PC-9 (cell line): ENCODE data around the gene GAK. TPM values are rescaled to one million over a fixed set of nuclear protein-coding genes. Genes with fewer than 3 reads are reported as not detected.

ENCODE experiments used
- BruUV-seq: library from RNA; stranded (reverse); fragments of 400-500 nt; replicated peaks from 2 replicates; lab custom pipeline; 2021; lab: Mats Ljungman, UMichigan
- CTCF ChIA-PET: fragments of 300-600 bp; sonication (Branson Sonifier 250); formaldehyde crosslinking; loops from one replicate; lab custom pipeline; 2022; ENCODE audit warnings: antibody characterized with exemption; lab: Charles Lee
- POLR2A ChIA-PET: fragments of 300-600 bp; sonication (Branson Sonifier 250); formaldehyde crosslinking; loops from one replicate; lab custom pipeline; 2022; ENCODE audit warnings: antibody characterized with exemption; ENCODE audit not compliant: unreplicated experiment; lab: Charles Lee
- DNase-seq, 2 experiments: peaks; one replicate each; pipeline versions ENCODE4 v3.0.0 to v3.0.0-alpha.2; 2015 to 2022; ENCODE audit warnings: mixed read lengths in 1 of 2
- H2AFZ ChIP-seq: fragments of 200-600 bp; sonication (generic); 2 replicates; pipeline ENCODE4 v1.8.1; 2017; ENCODE audit warnings: antibody characterized with exemption
- H3F3A ChIP-seq: fragments of 200-600 bp; sonication (generic); 2 replicates; pipeline ENCODE4 v1.8.1; 2017; ENCODE audit warnings: antibody characterized with exemption, mild to moderate bottlenecking, low read depth; ENCODE audit not compliant: insufficient read depth
- H3K27ac ChIP-seq: fragments of 200-600 bp; sonication (generic); 2 replicates; pipeline ENCODE4 v1.6.1; 2016; ENCODE audit warnings: mixed run types
- H3K27me3 ChIP-seq: fragments of 200-600 bp; sonication (generic); 2 replicates; pipeline ENCODE4 v1.6.1; 2016; ENCODE audit warnings: low read depth, mixed run types; ENCODE audit not compliant: insufficient read depth
- H3K36me3 ChIP-seq: fragments of 200-600 bp; sonication (generic); 2 replicates; pipeline ENCODE4 v1.6.1; 2016; ENCODE audit warnings: low read depth, mixed run types
- H3K4me1 ChIP-seq: fragments of 200-600 bp; sonication (generic); replicated peaks from 2 replicates; pipeline ENCODE4 v1.6.1; 2016; ENCODE audit warnings: mixed run types; ENCODE audit not compliant: insufficient read depth
- H3K4me2 ChIP-seq: fragments of 200-600 bp; sonication (generic); 2 replicates; pipeline ENCODE4 v1.6.1; 2017; ENCODE audit warnings: mixed run types
- H3K4me3 ChIP-seq: fragments of 200-600 bp; sonication (generic); 2 replicates; pipeline ENCODE4 v1.6.1; 2016; ENCODE audit warnings: mixed run types
- H3K79me2 ChIP-seq: fragments of 200-600 bp; sonication (generic); 2 replicates; pipeline ENCODE4 v1.6.1; 2017; ENCODE audit warnings: low read depth, mixed run types
- H3K9me2 ChIP-seq: fragments of 200-600 bp; sonication (generic); 2 replicates; pipeline ENCODE4 v1.8.1; 2017; ENCODE audit warnings: mild to moderate bottlenecking; ENCODE audit not compliant: insufficient read depth
- H3K9me3 ChIP-seq: fragments of 200-600 bp; sonication (generic); 2 replicates; pipeline ENCODE4 v1.8.1; 2016; ENCODE audit warnings: low read depth; ENCODE audit not compliant: insufficient read depth
- H4K20me1 ChIP-seq: fragments of 200-600 bp; sonication (generic); 2 replicates; pipeline ENCODE4 v1.8.1; 2017; ENCODE audit not compliant: insufficient read depth
- CTCF ChIP-seq: fragments of 200-600 bp; sonication (generic); conservative IDR thresholded peaks from 2 replicates; pipeline ENCODE4 v1.6.1; 2017; ENCODE audit warnings: mixed run types, antibody characterized with exemption, mild to moderate bottlenecking, moderate library complexity
- EZH2 ChIP-seq: fragments of 200-600 bp; sonication (generic); IDR thresholded peaks from 2 replicates; pipeline ENCODE4 v1.8.0; 2017; ENCODE audit warnings: antibody characterized with exemption, low read depth
- intact Hi-C: fragments of 100-400 bp; cut with micrococcal nuclease; formaldehyde crosslinking; loops from one replicate; pipeline ENCODE4 v1.10.0; 2022; ENCODE audit not compliant: unreplicated experiment
- total RNA-seq: library from RNA; stranded (reverse); gene quantifications from 2 replicates; pipeline ENCODE4 v1.2.3, GENCODE V29; 2021

The GAK gene
- total RNA-seq, 1 experiment from 2014 or later = 114 TPM

GRCh38 chr4:869776-870175 lies 62.3 kb downstream of the GAK start:
- Histone ChIP-seq H3K4me2 (no peak overlapping the region), H3K4me3 (no peak overlapping the region), H3F3A (peaks cover 12% of the 10 kb centered on the region; the same call in 1 of the 2 replicates), H3K27me3 (no peaks in the 10 kb centered on the region), H4K20me1 (no peaks in the 10 kb centered on the region), H3K9me3 (no peaks in the 10 kb centered on the region), H2AFZ (no peak overlapping the region), H3K79me2 (no peaks in the 10 kb centered on the region), H3K36me3 (no peaks in the 10 kb centered on the region; the same call in 1 of the 2 replicates), H3K4me1 (no peaks in the 10 kb centered on the region), H3K9me2 (no peaks in the 10 kb centered on the region), H3K27ac (no peak overlapping the region)
- TF ChIP-seq CTCF = no peak
- TF ChIP-seq EZH2 = no peak
- POLR2A ChIA-PET = no interaction called here
- CTCF ChIA-PET = no interaction called here
- no peak for DNase-seq
- no TSS peak for BruUV-seq
- intact Hi-C loops = no loop called here

GRCh38 chr4:868421-868820 lies 63.7 kb downstream of the GAK start:
- POLR2A ChIA-PET = no interaction called here
- no peak for DNase-seq
- Histone ChIP-seq H3F3A (peaks cover 12% of the 10 kb centered on the region; the same call in 1 of the 2 replicates), H3K27ac (no peak overlapping the region), H3K36me3 (no peaks in the 10 kb centered on the region; the same call in 1 of the 2 replicates), H3K4me3 (no peak overlapping the region), H3K27me3 (no peaks in the 10 kb centered on the region), H4K20me1 (no peaks in the 10 kb centered on the region), H3K4me1 (no peaks in the 10 kb centered on the region), H2AFZ (no peak overlapping the region), H3K9me2 (no peaks in the 10 kb centered on the region), H3K79me2 (no peaks in the 10 kb centered on the region), H3K9me3 (no peaks in the 10 kb centered on the region), H3K4me2 (no peak overlapping the region)
- intact Hi-C loops = no loop called here
- CTCF ChIA-PET = no interaction called here
- BruUV-seq = no TSS peak
- no peak for TF ChIP-seq EZH2
- no peak for TF ChIP-seq CTCF

DNA sequence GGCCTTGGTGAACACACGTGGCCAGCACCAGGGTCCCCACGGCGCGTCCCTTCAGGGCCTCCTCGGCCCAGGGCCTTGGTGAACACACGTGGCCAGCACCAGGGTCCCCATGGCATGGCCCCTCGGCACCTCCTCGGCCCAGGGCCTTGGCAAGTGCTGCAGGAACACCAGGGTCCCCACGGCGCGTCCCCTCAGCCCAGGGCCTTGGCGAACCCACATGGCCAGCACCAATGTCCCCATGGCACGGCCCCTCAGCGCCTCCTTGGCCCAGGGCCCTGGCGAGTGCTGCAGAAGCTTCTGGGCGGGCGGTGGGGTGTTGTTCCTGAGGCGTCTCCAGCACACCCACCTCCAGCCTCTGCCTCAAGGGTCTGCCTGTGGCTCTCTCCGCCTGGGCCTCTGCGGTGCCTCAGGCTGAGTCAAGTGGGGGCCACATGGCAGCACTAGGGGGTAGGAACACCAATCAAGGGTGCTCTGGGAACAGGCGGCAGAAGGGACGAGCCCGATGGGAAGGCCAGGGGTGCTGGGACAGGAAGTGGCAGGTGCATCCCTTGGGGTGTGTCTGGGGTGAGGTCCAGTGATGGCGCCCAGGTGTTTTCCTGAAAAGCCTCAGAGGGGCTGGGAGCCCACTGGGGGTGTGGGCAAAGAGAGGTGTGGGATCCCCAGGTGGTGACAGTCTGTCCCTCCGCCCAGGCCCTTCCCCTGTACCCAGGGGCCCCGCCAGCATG lies 64.4 kb downstream of the GAK start:
- TF ChIP-seq CTCF = no peak
- TF ChIP-seq EZH2 = no peak
- BruUV-seq = no TSS peak
- no peak overlapping the region for H2AFZ ChIP-seq
- no peaks in the 10 kb centered on the region for H4K20me1 ChIP-seq
- intact Hi-C loops = no loop called here
- CTCF ChIA-PET = no interaction called here
- peaks cover 12% of the 10 kb centered on the region; the same call in 1 of the 2 replicates for H3F3A ChIP-seq
- peaks cover 7% of the 10 kb centered on the region; the same call in 1 of the 2 replicates for H3K36me3 ChIP-seq
- H3K4me3 ChIP-seq = no peak overlapping the region
- no peaks in the 10 kb centered on the region for H3K9me2 ChIP-seq
- no peaks in the 10 kb centered on the region for H3K9me3 ChIP-seq
- no peak overlapping the region for H3K27ac ChIP-seq
- H3K4me2 ChIP-seq = no peak overlapping the region
- H3K79me2 ChIP-seq = no peaks in the 10 kb centered on the region
- no peak for DNase-seq
- no peaks in the 10 kb centered on the region for H3K27me3 ChIP-seq
- H3K4me1 ChIP-seq = no peaks in the 10 kb centered on the region
- POLR2A ChIA-PET = no interaction called here
